GM23248 (cell line): ENCODE results near the gene ACY1. TPM values are rescaled to one million over a fixed set of nuclear protein-coding genes. Genes with fewer than 3 reads are reported as not detected.

Experiments
- DNase-seq: peaks from one replicate; pipeline ENCODE4 v3.0.0-alpha.2; 2015
- H2AFZ ChIP-seq: fragments of 200-600 bp; sonication (generic); 2 replicates; pipeline ENCODE4 v1.6.1; 2016; ENCODE audit warnings: antibody characterized with exemption
- H3F3A ChIP-seq: fragments of 200-600 bp; sonication (generic); 2 replicates; pipeline ENCODE4 v1.6.1; 2016; ENCODE audit warnings: mild to moderate bottlenecking, antibody characterized with exemption, mixed run types; ENCODE audit not compliant: insufficient read depth
- H3K27ac ChIP-seq: fragments of 200-600 bp; sonication (generic); 2 replicates; pipeline ENCODE4 v1.5.1; 2016; ENCODE audit warnings: mild to moderate bottlenecking
- H3K27me3 ChIP-seq: fragments of 200-600 bp; sonication (generic); replicated peaks from 2 replicates; pipeline ENCODE4 v1.6.1; 2016; ENCODE audit warnings: mild to moderate bottlenecking; ENCODE audit not compliant: insufficient read depth
- H3K36me3 ChIP-seq: fragments of 200-600 bp; sonication (generic); 2 replicates; pipeline ENCODE4 v1.6.1; 2016; ENCODE audit warnings: low read depth, mild to moderate bottlenecking
- H3K4me1 ChIP-seq: fragments of 200-600 bp; sonication (generic); 2 replicates; pipeline ENCODE4 v1.6.1; 2016; ENCODE audit warnings: mild to moderate bottlenecking; ENCODE audit not compliant: insufficient read depth
- H3K4me2 ChIP-seq: fragments of 200-600 bp; sonication (generic); one replicate; pipeline ENCODE4 v1.6.1; 2016; ENCODE audit warnings: mild to moderate bottlenecking; ENCODE audit not compliant: unreplicated experiment
- H3K4me3 ChIP-seq: fragments of 200-600 bp; sonication (generic); 2 replicates; pipeline ENCODE4 v1.5.1; 2016; ENCODE audit warnings: mild to moderate bottlenecking
- H3K79me2 ChIP-seq: fragments of 200-600 bp; sonication (generic); 2 replicates; pipeline ENCODE4 v1.6.1; 2016; ENCODE audit warnings: mild to moderate bottlenecking; ENCODE audit not compliant: insufficient read depth
- H3K9ac ChIP-seq: fragments of 200-600 bp; sonication (generic); 2 replicates; pipeline ENCODE4 v1.6.1; 2016; ENCODE audit warnings: mild to moderate bottlenecking
- H3K9me2 ChIP-seq: fragments of 200-600 bp; sonication (generic); 2 replicates; pipeline ENCODE4 v1.6.1; 2016; ENCODE audit warnings: mixed run types, mild to moderate bottlenecking, moderate library complexity; ENCODE audit not compliant: insufficient read depth
- H3K9me3 ChIP-seq: fragments of 200-600 bp; sonication (generic); one replicate; pipeline ENCODE4 v1.6.1; 2017; ENCODE audit warnings: low read depth
- H4K20me1 ChIP-seq: fragments of 200-600 bp; sonication (generic); 2 replicates; pipeline ENCODE4 v1.6.0; 2016; ENCODE audit not compliant: insufficient read depth
- EZH2 ChIP-seq: fragments of 200-600 bp; sonication (generic); IDR thresholded peaks from 2 replicates; pipeline ENCODE4 v1.6.1; 2018; ENCODE audit warnings: antibody characterized with exemption, mild to moderate bottlenecking; ENCODE audit not compliant: insufficient read depth, poor library complexity, severe bottlenecking
- EZH2phosphoT487 ChIP-seq: fragments of 200-600 bp; sonication (generic); IDR thresholded peaks from 2 replicates; pipeline ENCODE4 v1.6.1; 2018; ENCODE audit warnings: antibody characterized with exemption, moderate library complexity, mild to moderate bottlenecking, low read depth; ENCODE audit not compliant: insufficient read depth
- WGBS, 2 experiments: methylation state at CpG; one replicate each; pipeline ENCODE4 v1.1.6; 2015 to 2017; ENCODE audit warnings: low lambda C conversion rate in 2 of 2, low coverage in 1 of 2; ENCODE audit errors: missing lambda C conversion rate in 2 of 2; 5-methylcytosine and 5-hydroxymethylcytosine counted together
- in situ Hi-C: fragments of 300-500 bp; cut with MboI; formaldehyde crosslinking; loops from 2 replicates; pipeline ENCODE4 v1.15.0; 2020
- polyA plus RNA-seq: library from polyadenylated mRNA; unstranded; fragments of >200 nt; fragmentation: Nextera tagmentation; extraction: Ambion mirVana; gene quantifications from 2 replicates; pipeline ENCODE4 v1.2.1, GENCODE V29; 2016
- total RNA-seq: library from RNA; depleted of rRNA; stranded (reverse); fragments of >200 nt; shearing (Covaris generic); gene quantifications from 2 replicates; pipeline ENCODE4 v1.2.3, GENCODE V29; 2014

Gene ACY1
- total and polyA plus RNA-seq, 2 experiments from 2014 or later = 35.8 to 73.6 TPM

GRCh38 chr3:51966016-51966415 is 17.3 kb upstream of the ACY1 start:
- Histone ChIP-seq H3K27ac (no peak overlapping the region), H3K36me3 (no peaks in the 10 kb centered on the region), H3K9ac (no peak overlapping the region), H3K4me2 (peak overlapping the region; percentile 95), H3K79me2 (peaks cover 26% of the 10 kb centered on the region; the same call in 1 of the 2 replicates), H3K4me3 (peak overlapping the region; percentile 87; the same call in 1 of the 2 replicates), H3F3A (peaks cover 8% of the 10 kb centered on the region), H3K9me2 (no peaks in the 10 kb centered on the region), H3K9me3 (no peaks in the 10 kb centered on the region), H4K20me1 (no peaks in the 10 kb centered on the region), H3K4me1 (0 out of 2 replicates have a peak, but pooled peaks cover 6% of the 10 kb centered on the region), H2AFZ (no peak overlapping the region), H3K27me3 (no peaks in the 10 kb centered on the region)
- TF ChIP-seq EZH2phosphoT487 (no peak), EZH2 (no peak)
- 52 to 60% methylated on average over 2 of the region's 2 CpGs for WGBS, 2 experiments
- in situ Hi-C loops = no loop called here
- DNase-seq = no peak

GRCh38 chr3:51966486-51966885 is 16.8 kb upstream of the ACY1 start:
- H2AFZ ChIP-seq = no peak overlapping the region
- peaks cover 26% of the 10 kb centered on the region; the same call in 1 of the 2 replicates for H3K79me2 ChIP-seq
- peak overlapping the region; percentile 87 for H3K4me3 ChIP-seq
- 69 to 73% methylated on average over 4 to 5 of the region's 5 CpGs for WGBS, 2 experiments
- no peak for DNase-seq
- H3K4me2 ChIP-seq = peak overlapping the region; percentile 95
- H3K36me3 ChIP-seq = no peaks in the 10 kb centered on the region
- H3K9me3 ChIP-seq = no peaks in the 10 kb centered on the region
- no peak overlapping the region for H3K27ac ChIP-seq
- no peaks in the 10 kb centered on the region for H3K9me2 ChIP-seq
- TF ChIP-seq EZH2phosphoT487 = no peak
- TF ChIP-seq EZH2 = no peak
- H4K20me1 ChIP-seq = no peaks in the 10 kb centered on the region
- in situ Hi-C loops = no loop called here
- H3F3A ChIP-seq = peaks cover 8% of the 10 kb centered on the region
- H3K9ac ChIP-seq = peak overlapping the region; percentile 84
- no peaks in the 10 kb centered on the region for H3K27me3 ChIP-seq
- H3K4me1 ChIP-seq = 0 out of 2 replicates have a peak, but pooled peaks cover 6% of the 10 kb centered on the region

DNA sequence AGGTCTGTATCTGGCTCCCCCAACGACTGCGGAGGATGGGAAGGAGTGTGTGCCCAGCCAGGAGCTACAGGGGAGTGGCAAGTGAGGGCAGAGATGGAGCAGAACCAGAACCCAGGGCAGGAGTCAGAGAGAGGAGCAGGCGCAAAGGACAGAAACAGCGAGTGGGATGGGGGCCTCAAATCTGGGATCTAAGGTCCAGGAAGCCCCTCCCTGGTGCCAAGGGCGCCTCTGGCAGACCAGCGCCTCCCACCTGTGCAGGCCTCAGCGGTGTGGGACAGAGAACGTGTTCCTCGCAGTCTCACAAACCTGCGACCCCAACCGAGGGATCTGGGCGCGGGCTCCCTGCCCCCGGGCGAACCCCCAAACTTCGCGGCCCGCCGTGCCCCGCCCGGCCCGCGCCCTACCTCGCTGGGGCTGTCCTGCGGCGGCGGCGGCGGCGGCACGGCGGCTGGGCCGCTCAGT is 16.4 kb upstream of the ACY1 start:
- no peak for DNase-seq
- Histone ChIP-seq H3K27me3 (no peaks in the 10 kb centered on the region), H3K4me3 (peak overlapping the region; percentile 87), H2AFZ (peak overlapping the region; percentile 68), H3K4me1 (0 out of 2 replicates have a peak, but pooled peaks cover 6% of the 10 kb centered on the region), H3K36me3 (no peaks in the 10 kb centered on the region), H3K9me3 (no peaks in the 10 kb centered on the region), H3K27ac (no peak overlapping the region), H3K79me2 (peaks cover 27% of the 10 kb centered on the region), H3K9me2 (no peaks in the 10 kb centered on the region), H3K9ac (peak overlapping the region; percentile 84), H3K4me2 (peak overlapping the region; percentile 95), H3F3A (peaks cover 8% of the 10 kb centered on the region), H4K20me1 (no peaks in the 10 kb centered on the region)
- 8 to 12% methylated on average over 16 to 33 of the region's 33 CpGs for WGBS, 2 experiments
- no peak for TF ChIP-seq EZH2phosphoT487
- TF ChIP-seq EZH2 = no peak
- in situ Hi-C loops = no loop called here

GRCh38 chr3:51967384-51968169 is 15.8 kb upstream of the ACY1 start, which contains the start of gene PCBP4:
PCBP4 (minus strand) TSS chr3:51967454; CDS start chr3:51961240, 6,214 bp downstream.
- Histone ChIP-seq H4K20me1 (no peaks in the 10 kb centered on the region), H3K9ac (peak within 1 kb of the TSS; percentile 84), H3K27me3 (no peaks in the 10 kb centered on the region), H3K79me2 (peaks cover 33% of the 10 kb centered on the region), H3K4me1 (0 out of 2 replicates have a peak, but pooled peaks cover 6% of the 10 kb centered on the region), H3K36me3 (no peaks in the 10 kb centered on the region), H3K9me2 (no peaks in the 10 kb centered on the region), H3F3A (peaks cover 8% of the 10 kb centered on the region), H3K27ac (peak within 1 kb of the TSS; percentile 58), H3K4me3 (peak within 1 kb of the TSS; percentile 87), H2AFZ (peak within 1 kb of the TSS; percentile 68), H3K9me3 (no peaks in the 10 kb centered on the region), H3K4me2 (peak within 1 kb of the TSS; percentile 95)
- TF ChIP-seq EZH2phosphoT487 (no peak), EZH2 (no peak)
- DNase-seq = peak; percentile 70
- whole genome bisulfite sequencing, 2 experiments = 1% methylated on average over 21 to 46 of the region's 90 CpGs
- in situ Hi-C loops = no loop called here
